ENCODE data around the gene TTLL7. TPM values are rescaled to one million over a fixed set of nuclear protein-coding genes. Genes with fewer than 3 reads are reported as not detected.

TTLL7 gene
- total RNA-seq, 2 experiments from 2014 or later = not detected

- CTCF ChIA-PET = interaction anchor here (0.9 kb wide), 1 partner anchor 170 kb away, joined by 3 read pairs; no protein-coding TSS in a partner anchor
- no peaks in the 10 kb centered on the region for H3K9me3 Mint-ChIP-seq
- H3K27ac Mint-ChIP-seq = no peak overlapping the region
- no peaks in the 10 kb centered on the region for H3K36me3 Mint-ChIP-seq (ENCODE audit: low read depth)
- DNase-seq = no peak
- intact Hi-C loops (cut with micrococcal nuclease) = no loop called here
- H3K4me3 Mint-ChIP-seq = no peak overlapping the region
- H3K4me1 Mint-ChIP-seq (ENCODE audit: low read depth) = no peaks in the 10 kb centered on the region
- peaks cover 5% of the 10 kb centered on the region for H3K27me3 Mint-ChIP-seq (ENCODE audit: low read depth)
Observed at GRCh38 chr1:83954166-83954823, 44.6 kb downstream of the TTLL7 start.

DNA sequence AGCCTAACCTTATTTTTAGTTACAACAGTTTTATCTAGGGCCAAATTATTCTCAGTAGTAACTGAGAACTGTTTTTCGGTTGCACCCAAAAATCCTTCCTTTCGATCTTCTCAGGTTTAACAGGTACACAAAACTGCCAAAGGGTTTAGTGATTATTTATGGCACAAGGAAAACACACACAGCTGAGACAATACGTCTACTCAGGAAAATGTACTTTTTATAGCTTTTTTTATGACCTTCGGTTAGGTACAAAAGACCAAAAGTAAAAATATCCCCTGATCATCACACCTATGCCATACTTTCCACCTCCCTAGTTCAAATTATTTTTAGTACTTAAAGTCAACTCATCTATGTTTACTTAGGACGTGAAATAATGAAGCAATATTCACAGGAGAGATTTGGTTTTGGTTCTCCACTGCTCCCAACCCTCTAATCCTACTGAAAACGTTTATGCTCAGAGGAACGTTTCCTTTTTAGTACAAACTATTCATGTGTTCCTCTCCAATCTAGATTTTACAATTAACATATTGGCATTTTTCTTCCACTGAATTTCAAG, 48.7 kb downstream of the TTLL7 start:
- no peaks in the 10 kb centered on the region for H3K4me1 Mint-ChIP-seq (ENCODE audit: low read depth)
- peaks cover 10% of the 10 kb centered on the region for H3K27me3 Mint-ChIP-seq (ENCODE audit: low read depth)
- H3K9me3 Mint-ChIP-seq = no peaks in the 10 kb centered on the region
- H3K36me3 Mint-ChIP-seq (ENCODE audit: low read depth) = no peaks in the 10 kb centered on the region
- no peak overlapping the region for H3K4me3 Mint-ChIP-seq
- CTCF ChIA-PET = interaction anchor here (0.8 kb wide), 1 partner anchor 15 kb away, joined by 3 read pairs; no protein-coding TSS in a partner anchor
- H3K27ac Mint-ChIP-seq = no peak overlapping the region
- intact Hi-C loops (cut with micrococcal nuclease) = no loop called here
- DNase-seq = no peak

DNA sequence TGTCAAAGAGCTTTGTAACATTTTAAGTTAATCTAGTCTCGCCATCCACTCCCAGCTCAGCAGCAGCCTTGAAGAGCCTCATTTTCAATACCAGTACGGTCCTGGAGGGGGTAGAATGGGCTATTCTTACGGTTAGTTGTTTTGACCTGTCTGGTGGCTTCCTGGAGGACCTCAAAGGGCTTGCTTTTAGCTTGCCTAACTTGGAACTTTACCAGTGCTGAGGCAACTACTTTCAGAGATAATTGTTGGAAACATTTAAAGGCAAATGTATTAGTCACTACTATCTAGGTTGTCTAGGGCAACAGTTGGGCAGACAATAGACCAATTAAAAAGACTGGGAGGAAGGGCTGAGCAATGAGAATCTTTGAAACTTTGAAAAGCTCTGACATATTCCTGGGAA, 56.0 kb downstream of the TTLL7 start:
- no peaks in the 10 kb centered on the region for H3K4me1 Mint-ChIP-seq (ENCODE audit: low read depth)
- intact Hi-C loops (cut with micrococcal nuclease) = no loop called here
- H3K9me3 Mint-ChIP-seq = peaks cover 7% of the 10 kb centered on the region
- H3K4me3 Mint-ChIP-seq = no peak overlapping the region
- CTCF ChIA-PET = interaction anchor here (0.6 to 2.0 kb wide), 4 partner anchors 9 to 26 kb away, joined by 3 to 8 read pairs (median 3); no protein-coding TSS in a partner anchor
- no peaks in the 10 kb centered on the region for H3K36me3 Mint-ChIP-seq (ENCODE audit: low read depth)
- H3K27me3 Mint-ChIP-seq (ENCODE audit: low read depth) = peaks cover 5% of the 10 kb centered on the region
- DNase-seq = no peak
- H3K27ac Mint-ChIP-seq = no peak overlapping the region

DNA sequence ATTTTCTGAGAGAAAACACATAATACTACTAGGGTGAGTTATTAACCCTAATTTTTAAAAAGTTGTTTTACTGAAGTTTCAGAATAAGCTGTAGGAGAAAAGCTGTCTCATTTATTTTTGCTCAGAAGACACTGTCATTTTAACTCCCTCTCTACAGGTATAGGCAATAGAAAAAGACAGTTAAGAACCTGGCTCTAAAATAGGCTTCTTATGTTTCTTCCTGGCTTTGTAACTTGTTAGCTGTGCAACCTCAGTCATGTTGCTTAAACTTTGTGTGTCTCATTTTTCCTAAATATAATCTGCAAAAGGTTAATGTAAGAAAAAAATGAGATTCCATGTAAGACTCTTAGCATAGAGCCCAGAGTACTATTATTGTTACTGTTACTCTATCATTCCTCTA, 64.4 kb downstream of the TTLL7 start:
- Mint-ChIP-seq H3K9me3 (no peaks in the 10 kb centered on the region), H3K4me3 (no peak overlapping the region), H3K27ac (no peak overlapping the region), H3K27me3 (ENCODE audit: low read depth) (peaks cover 8% of the 10 kb centered on the region), H3K36me3 (ENCODE audit: low read depth) (no peaks in the 10 kb centered on the region), H3K4me1 (ENCODE audit: low read depth) (no peaks in the 10 kb centered on the region)
- intact Hi-C loops (cut with micrococcal nuclease) = loop anchor here (5.0 to 10.0 kb wide), 2 partner anchors 600 to 838 kb away; no protein-coding TSS in a partner anchor
- CTCF ChIA-PET = interaction anchor here (1.2 to 1.9 kb wide), 3 partner anchors 8 to 499 kb away, joined by 3 to 6 read pairs (median 4); no protein-coding TSS in a partner anchor
- DNase-seq = no peak

DNA sequence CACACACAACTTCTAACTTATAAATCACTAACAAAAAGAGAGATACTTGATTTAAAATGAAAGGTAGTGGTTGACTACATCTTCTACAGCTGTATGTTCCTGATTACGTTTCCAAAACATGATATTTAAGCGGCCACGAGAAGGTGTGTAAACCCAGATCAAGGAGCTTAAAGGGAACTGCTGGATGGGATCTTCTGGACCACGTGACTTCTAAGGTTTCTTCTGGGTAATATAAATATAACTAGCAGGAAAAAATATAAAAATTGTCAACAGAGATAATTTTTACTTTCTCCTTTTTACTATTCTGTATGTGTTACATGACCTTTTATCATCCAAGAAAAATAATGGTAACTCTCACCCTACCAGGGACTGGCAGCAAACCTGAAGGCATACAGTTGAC, 66.2 kb downstream of the TTLL7 start:
- CTCF ChIA-PET = interaction anchor here (0.9 to 2.6 kb wide), 8 partner anchors 10 to 827 kb away, joined by 3 to 25 read pairs (median 6); no protein-coding TSS in a partner anchor
- Mint-ChIP-seq H3K27ac (no peak overlapping the region), H3K27me3 (ENCODE audit: low read depth) (peaks cover 8% of the 10 kb centered on the region), H3K36me3 (ENCODE audit: low read depth) (no peaks in the 10 kb centered on the region), H3K4me3 (no peak overlapping the region), H3K4me1 (ENCODE audit: low read depth) (no peaks in the 10 kb centered on the region), H3K9me3 (no peaks in the 10 kb centered on the region)
- DNase-seq = no peak
- intact Hi-C loops (cut with micrococcal nuclease) = loop anchor here (5.0 to 10.0 kb wide), 2 partner anchors 602 to 840 kb away; no protein-coding TSS in a partner anchor

DNA sequence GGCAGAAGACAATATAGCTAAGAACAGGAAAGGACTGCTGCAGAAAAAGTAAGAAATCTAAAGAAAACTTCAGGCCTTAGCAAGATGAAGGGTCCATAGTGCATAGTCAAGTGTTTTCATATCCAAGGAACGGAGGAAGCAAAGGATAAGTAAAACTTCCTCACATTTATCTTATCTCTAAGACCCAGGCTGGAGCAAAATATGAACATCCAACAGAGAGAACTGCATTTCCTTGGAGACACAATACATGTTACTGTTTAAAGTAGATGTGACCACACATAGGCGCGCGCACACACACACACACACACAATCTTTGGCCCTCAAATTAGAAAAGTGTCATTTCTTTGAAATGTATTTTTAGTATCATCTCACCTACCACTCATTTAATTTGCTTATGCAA, 66.7 kb downstream of the TTLL7 start:
- no peaks in the 10 kb centered on the region for H3K4me1 Mint-ChIP-seq (ENCODE audit: low read depth)
- H3K9me3 Mint-ChIP-seq = no peaks in the 10 kb centered on the region
- intact Hi-C loops (cut with micrococcal nuclease) = loop anchor here (5.0 to 10.0 kb wide), 2 partner anchors 603 to 840 kb away; no protein-coding TSS in a partner anchor
- CTCF ChIA-PET = interaction anchor here (0.8 to 2.6 kb wide), 10 partner anchors 11 to 827 kb away, joined by 3 to 25 read pairs (median 5); no protein-coding TSS in a partner anchor
- H3K36me3 Mint-ChIP-seq (ENCODE audit: low read depth) = no peaks in the 10 kb centered on the region
- DNase-seq = no peak
- no peak overlapping the region for H3K27ac Mint-ChIP-seq
- no peak overlapping the region for H3K4me3 Mint-ChIP-seq
- H3K27me3 Mint-ChIP-seq (ENCODE audit: low read depth) = peaks cover 8% of the 10 kb centered on the region

- Mint-ChIP-seq H3K4me1 (ENCODE audit: low read depth) (no peaks in the 10 kb centered on the region), H3K9me3 (no peaks in the 10 kb centered on the region), H3K27ac (no peak overlapping the region), H3K36me3 (ENCODE audit: low read depth) (no peaks in the 10 kb centered on the region), H3K4me3 (no peak overlapping the region), H3K27me3 (ENCODE audit: low read depth) (peaks cover 8% of the 10 kb centered on the region)
- DNase-seq = peak; percentile 24
- intact Hi-C loops (cut with micrococcal nuclease) = loop anchor here (1.0 to 10.0 kb wide), 6 partner anchors 192 to 841 kb away; no protein-coding TSS in a partner anchor
- CTCF ChIA-PET = interaction anchor here (0.8 to 2.6 kb wide), 11 partner anchors 7 to 828 kb away, joined by 3 to 25 read pairs (median 5); no protein-coding TSS in a partner anchor
Observed at GRCh38 chr1:83931658-83932253, 67.2 kb downstream of the TTLL7 start.

DNA sequence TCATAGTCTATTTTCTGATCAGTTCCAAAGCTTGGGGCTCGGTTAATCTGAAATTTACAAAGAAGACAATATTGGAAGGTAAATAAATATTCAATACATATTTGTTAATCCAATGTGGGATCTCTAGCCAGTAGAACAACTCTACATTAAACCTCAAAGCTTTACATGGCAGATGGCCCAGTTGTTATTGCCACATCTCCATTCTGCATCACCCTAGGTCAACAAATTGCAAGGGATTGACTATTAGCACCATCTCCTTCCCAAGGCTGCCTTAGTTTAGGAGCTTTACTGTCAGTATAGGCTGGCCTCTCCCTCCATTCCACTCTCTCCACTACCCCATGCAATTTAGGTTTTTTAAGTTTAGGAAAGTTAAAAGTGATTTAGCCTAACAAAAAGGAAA, 69.7 kb downstream of the TTLL7 start:
- CTCF ChIA-PET = interaction anchor here (0.9 to 1.4 kb wide), 5 partner anchors 23 to 212 kb away, joined by 3 to 4 read pairs (median 3); no protein-coding TSS in a partner anchor
- Mint-ChIP-seq H3K36me3 (ENCODE audit: low read depth) (no peaks in the 10 kb centered on the region), H3K4me1 (ENCODE audit: low read depth) (no peaks in the 10 kb centered on the region), H3K27ac (no peak overlapping the region), H3K27me3 (ENCODE audit: low read depth) (peaks cover 8% of the 10 kb centered on the region), H3K9me3 (no peaks in the 10 kb centered on the region), H3K4me3 (no peak overlapping the region)
- no peak for DNase-seq
- intact Hi-C loops (cut with micrococcal nuclease) = no loop called here

- Mint-ChIP-seq H3K27me3 (ENCODE audit: low read depth) (peaks cover 8% of the 10 kb centered on the region), H3K36me3 (ENCODE audit: low read depth) (no peaks in the 10 kb centered on the region), H3K9me3 (no peaks in the 10 kb centered on the region), H3K4me3 (no peak overlapping the region), H3K27ac (no peak overlapping the region), H3K4me1 (ENCODE audit: low read depth) (no peaks in the 10 kb centered on the region)
- no peak for DNase-seq
- intact Hi-C loops (cut with micrococcal nuclease) = no loop called here
- CTCF ChIA-PET = interaction anchor here (0.6 to 0.9 kb wide), 2 partner anchors 167 to 194 kb away, joined by 3 read pairs; no protein-coding TSS in a partner anchor
Observed at GRCh38 chr1:83928396-83928795, 70.5 kb downstream of the TTLL7 start.

- Mint-ChIP-seq H3K9me3 (no peaks in the 10 kb centered on the region), H3K4me1 (ENCODE audit: low read depth) (no peaks in the 10 kb centered on the region), H3K27ac (no peak overlapping the region), H3K4me3 (no peak overlapping the region), H3K27me3 (ENCODE audit: low read depth) (peaks cover 10% of the 10 kb centered on the region), H3K36me3 (ENCODE audit: low read depth) (no peaks in the 10 kb centered on the region)
- intact Hi-C loops (cut with micrococcal nuclease) = no loop called here
- CTCF ChIA-PET = interaction anchor here (1.1 kb wide), 1 partner anchor 19 kb away, joined by 3 read pairs; no protein-coding TSS in a partner anchor
- no peak for DNase-seq
Observed at GRCh38 chr1:83927701-83928100, 71.2 kb downstream of the TTLL7 start.

- Mint-ChIP-seq H3K4me1 (ENCODE audit: low read depth) (no peaks in the 10 kb centered on the region), H3K27me3 (ENCODE audit: low read depth) (peaks cover 11% of the 10 kb centered on the region), H3K4me3 (no peak overlapping the region), H3K27ac (no peak overlapping the region), H3K36me3 (ENCODE audit: low read depth) (no peaks in the 10 kb centered on the region), H3K9me3 (no peaks in the 10 kb centered on the region)
- DNase-seq = no peak
- intact Hi-C loops (cut with micrococcal nuclease) = no loop called here
- CTCF ChIA-PET = interaction anchor here (0.6 to 1.1 kb wide), 2 partner anchors 11 to 18 kb away, joined by 3 read pairs; no protein-coding TSS in a partner anchor
Observed at GRCh38 chr1:83927061-83927460, 71.9 kb downstream of the TTLL7 start.

DNA sequence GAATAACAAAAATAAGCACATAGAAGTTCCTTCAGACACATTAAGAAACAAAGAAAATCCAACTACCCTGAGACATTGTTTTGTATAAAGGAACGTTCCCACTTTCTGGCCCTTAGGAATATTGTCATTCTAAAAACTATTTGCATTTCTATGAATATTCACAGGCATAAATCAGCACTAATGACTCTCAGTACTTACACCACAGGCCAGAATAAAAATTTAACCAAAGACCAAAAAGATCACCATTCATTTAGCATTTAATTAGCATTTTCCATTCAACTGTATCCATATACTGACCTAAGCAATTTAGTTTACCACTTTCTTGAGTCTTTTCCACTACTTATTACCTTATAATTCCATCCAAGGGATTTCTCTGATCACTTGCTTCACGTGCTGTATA, 75.4 kb downstream of the TTLL7 start:
- peaks cover 5% of the 10 kb centered on the region for H3K27me3 Mint-ChIP-seq (ENCODE audit: low read depth)
- intact Hi-C loops (cut with micrococcal nuclease) = no loop called here
- no peak for DNase-seq
- no peak overlapping the region for H3K4me3 Mint-ChIP-seq
- H3K36me3 Mint-ChIP-seq (ENCODE audit: low read depth) = no peaks in the 10 kb centered on the region
- H3K9me3 Mint-ChIP-seq = no peaks in the 10 kb centered on the region
- H3K4me1 Mint-ChIP-seq (ENCODE audit: low read depth) = no peaks in the 10 kb centered on the region
- H3K27ac Mint-ChIP-seq = no peak overlapping the region
- CTCF ChIA-PET = interaction anchor here (0.7 kb wide), 1 partner anchor 32 kb away, joined by 3 read pairs; no protein-coding TSS in a partner anchor

All from activated naive CD4-positive, alpha-beta T cell treated with anti-CD3 and anti-CD28 coated beads for 36 hours (primary cell).